ENCODE results near the gene ZNF593OS. TPM values are rescaled to one million over a fixed set of nuclear protein-coding genes. Genes with fewer than 3 reads are reported as not detected.

Gene ZNF593OS
- total and polyA plus RNA-seq, 2 of the 8 experiments (the other 6 are each of a cell fraction or from before 2014, with no cell fraction given): not detected

GRCh38 chr1:26126321-26127084 is 45.1 kb downstream of the ZNF593OS start (continued):
- TF ChIP-seq EP300 (IDR thresholded peaks at IDR 0.05; ENCODE audit: borderline replicate concordance in 1 of 2, low read depth in 2 of 2, low read length in 2 of 2) (no peak), NRF1 (IDR thresholded peaks at IDR 0.05; ENCODE audit: low read depth, low read length) (no peak), HDAC6 (IDR thresholded peaks at IDR 0.05; ENCODE audit: low read depth, low read length) (no peak), TBP (IDR thresholded peaks at IDR 0.05; ENCODE audit: low read depth, low read length) (no peak), SAP30 (IDR thresholded peaks at IDR 0.05; ENCODE audit: insufficient read depth, insufficient replicate concordance, low read length) (no peak), RFX5 (IDR thresholded peaks at IDR 0.05; ENCODE audit: borderline replicate concordance, low read depth, low read length) (no peak)

Data from H1 (cell line).